AG04449 (cell line): ENCODE results near the gene LMO2.

Experiments
- CTCF ChIA-PET: fragments of 350-600 bp; formaldehyde crosslinking; extraction: SDS; loops from one replicate; lab custom pipeline; 2021; ENCODE audit warnings: antibody characterized with exemption; lab: Yijun Ruan, JAX
- POLR2A ChIA-PET: fragments of 400-600, 350-600 bp; formaldehyde crosslinking; extraction: SDS; loops from one replicate; lab custom pipeline; 2020; ENCODE audit warnings: antibody characterized with exemption, inconsistent platforms; lab: Yijun Ruan, JAX
- DNase-seq: peaks from one replicate; pipeline ENCODE4 v3.0.0-alpha.2; 2010; ENCODE audit warnings: low read depth, low spot score
- H3K4me3 ChIP-seq: 2 replicates; pipeline ENCODE4 v1.5.1; 2011; ENCODE audit warnings: low read depth, mild to moderate bottlenecking, control low read depth, low read length
- CTCF ChIP-seq: IDR thresholded peaks from one replicate; pipeline ENCODE4 v1.5.1; 2011; ENCODE audit warnings: mild to moderate bottlenecking, moderate library complexity, low read length, control low read depth, inconsistent platforms; ENCODE audit not compliant: insufficient read depth; ENCODE audit errors: missing control alignments

The LMO2 gene

GRCh38 chr11:33904102-33904501, 12.2 kb upstream of the LMO2 start:
- DNase-seq: no peak

GRCh38 chr11:33900159-33900840, 8.4 kb upstream of the LMO2 start:
- CTCF ChIA-PET: interaction anchor here (2.1 kb wide), 1 partner anchor 42 kb away, joined by 6 read pairs; no protein-coding TSS in a partner anchor
- H3K4me3 ChIP-seq: no peak overlapping the region
- POLR2A ChIA-PET: interaction anchor here (1.2 kb wide), 1 partner anchor 23 kb away, joined by 3 read pairs; no protein-coding TSS in a partner anchor
- TF ChIP-seq CTCF: no peak
- DNase-seq: no peak

More at GRCh38 chr11:33904102-33904501, 12.2 kb upstream of the LMO2 start:
- TF ChIP-seq CTCF: no peak
- ChIA-PET CTCF (no interaction called here), POLR2A (no interaction called here)
- no peak overlapping the region for H3K4me3 ChIP-seq

GRCh38 chr11:33899400-33900037, 7.6 kb upstream of the LMO2 start:
- ChIA-PET POLR2A (interaction anchor here (1.2 kb wide), 1 partner anchor 24 kb away, joined by 3 read pairs; no protein-coding TSS in a partner anchor), CTCF (interaction anchor here (2.1 kb wide), 1 partner anchor 42 kb away, joined by 6 read pairs; no protein-coding TSS in a partner anchor)
- H3K4me3 ChIP-seq: no peak overlapping the region
- no peak for DNase-seq
- TF ChIP-seq CTCF: no peak

- POLR2A ChIA-PET: interaction anchor here (1.2 kb wide), 1 partner anchor 25 kb away, joined by 3 read pairs; no protein-coding TSS in a partner anchor
- CTCF ChIA-PET: interaction anchor here (2.1 kb wide), 1 partner anchor 41 kb away, joined by 6 read pairs; no protein-coding TSS in a partner anchor
- no peak overlapping the region for H3K4me3 ChIP-seq
- TF ChIP-seq CTCF: no peak
- DNase-seq: no peak
Measured at GRCh38 chr11:33898957-33899356, 7.1 kb upstream of the LMO2 start.

GRCh38 chr11:33897761-33898375, 6.0 kb upstream of the LMO2 start:
- TF ChIP-seq CTCF: no peak
- ChIA-PET CTCF (interaction anchor here (0.9 to 2.1 kb wide), 2 partner anchors 40 to 89 kb away, joined by 3 to 6 read pairs; no protein-coding TSS in a partner anchor), POLR2A (no interaction called here)
- DNase-seq: no peak
- H3K4me3 ChIP-seq: no peak overlapping the region

- ChIA-PET POLR2A (no interaction called here), CTCF (interaction anchor here (1.3 kb wide), 1 partner anchor 91 kb away, joined by 4 read pairs; no protein-coding TSS in a partner anchor)
Measured at GRCh38 chr11:33896911-33897310, 5.0 kb upstream of the LMO2 start.

More at GRCh38 chr11:33896911-33897310, 5.0 kb upstream of the LMO2 start:
- no peak for TF ChIP-seq CTCF
- DNase-seq: no peak
- H3K4me3 ChIP-seq: no peak overlapping the region
